HEK293 (cell line): ENCODE measurements around the gene UBE2F.

ENCODE experiments used
- CTCF ChIA-PET: fragments of 350-600 bp; formaldehyde crosslinking; extraction: SDS; loops from one replicate; lab custom pipeline; 2021; ENCODE audit warnings: antibody characterized with exemption; lab: Yijun Ruan, JAX
- POLR2A ChIA-PET: fragments of 300-600 bp; formaldehyde crosslinking; extraction: SDS; loops from one replicate; lab custom pipeline; 2020; ENCODE audit warnings: antibody characterized with exemption, inconsistent platforms; lab: Yijun Ruan, JAX
- H3K27ac ChIP-seq: fragments of 200-500 bp; sonication (Bioruptor generic); 2 replicates; pipeline ENCODE4 v1.5.1; 2014; ENCODE audit warnings: low read depth, low read length, control low read depth, inconsistent platforms; ENCODE audit errors: extremely low read depth
- H3K36me3 ChIP-seq, 2 experiments: fragments of 200-500 bp in 1 of 2; sonication (Bioruptor generic) in 1 of 2; 1 replicate in 1 of 2; 2 replicates in 1 of 2; pipeline ENCODE4 v1.5.1; 2014 to 2017; ENCODE audit warnings: inconsistent platforms in 2 of 2, low read length in 2 of 2; ENCODE audit not compliant: control insufficient read depth in 2 of 2, insufficient read depth in 1 of 2
- H3K4me1 ChIP-seq: fragments of 200-500 bp; sonication (Bioruptor generic); 2 replicates; pipeline ENCODE4 v1.5.1; 2014; ENCODE audit warnings: mild to moderate bottlenecking, low read length, inconsistent platforms; ENCODE audit not compliant: control insufficient read depth, insufficient read depth
- H3K4me3 ChIP-seq: 2 replicates; pipeline ENCODE4 v1.5.1; 2011; ENCODE audit warnings: low read depth, mild to moderate bottlenecking, control low read depth, low read length, moderate library complexity
- H3K9me3 ChIP-seq: fragments of 200-500 bp; sonication (Bioruptor generic); 2 replicates; pipeline ENCODE4 v1.5.1; 2014; ENCODE audit warnings: low read depth, low read length, inconsistent platforms; ENCODE audit not compliant: control insufficient read depth, insufficient read depth
- AEBP2 ChIP-seq: fragments of 450-650 bp; formaldehyde crosslinking; IDR thresholded peaks from 2 replicates; pipeline ENCODE4 v1.5.1; 2016; ENCODE audit warnings: missing biosample characterization, missing genetic modification characterization, borderline replicate concordance
- CTCF ChIP-seq: fragments of 450-650 bp; formaldehyde crosslinking; IDR thresholded peaks from 2 replicates; pipeline ENCODE4 v1.5.1; 2016; ENCODE audit warnings: missing biosample characterization, missing genetic modification characterization
- HOXD13 ChIP-seq: sonication (generic); formaldehyde crosslinking; IDR thresholded peaks from 2 replicates; pipeline ENCODE4 v1.8.0; 2022; ENCODE audit warnings: missing genetic modification reagents, borderline replicate concordance
- KLF10 ChIP-seq: fragments of 450-650 bp; IDR thresholded peaks from 2 replicates; pipeline ENCODE4 v1.5.1; 2018; ENCODE audit warnings: missing biosample characterization, mild to moderate bottlenecking, missing genetic modification characterization
- KLF17 ChIP-seq: fragments of 450-650 bp; formaldehyde crosslinking; IDR thresholded peaks from 2 replicates; pipeline ENCODE4 v1.5.1; 2016; ENCODE audit warnings: missing biosample characterization, missing genetic modification characterization
- PBX3 ChIP-seq: sonication (generic); formaldehyde crosslinking; IDR thresholded peaks from 2 replicates; pipeline ENCODE4 v1.8.1; 2022; ENCODE audit warnings: mild to moderate bottlenecking, moderate library complexity, missing genetic modification reagents
- PRDM1 ChIP-seq: fragments of 450-650 bp; formaldehyde crosslinking; IDR thresholded peaks from 2 replicates; pipeline ENCODE4; 2016; ENCODE audit warnings: missing biosample characterization, missing genetic modification characterization
- TSHZ1 ChIP-seq: fragments of 450-650 bp; formaldehyde crosslinking; IDR thresholded peaks from 2 replicates; pipeline ENCODE4 v1.5.1; 2016; ENCODE audit warnings: missing biosample characterization, missing genetic modification characterization, borderline replicate concordance
- ZNF18 ChIP-seq: fragments of 450-650 bp; formaldehyde crosslinking; IDR thresholded peaks from 2 replicates; pipeline ENCODE4 v1.5.1; 2016; ENCODE audit warnings: missing biosample characterization, missing genetic modification characterization
- ZNF211 ChIP-seq: fragments of 450-650 bp; formaldehyde crosslinking; IDR thresholded peaks from 2 replicates; pipeline ENCODE4 v1.5.1; 2016; ENCODE audit warnings: low read depth, missing biosample characterization, missing genetic modification characterization
- ZNF398 ChIP-seq: fragments of 450-650 bp; formaldehyde crosslinking; IDR thresholded peaks from 2 replicates; pipeline ENCODE4 v1.5.1; 2017; ENCODE audit warnings: missing biosample characterization, missing genetic modification characterization
- ZNF426 ChIP-seq: fragments of 450-650 bp; formaldehyde crosslinking; IDR thresholded peaks from 2 replicates; pipeline ENCODE4 v1.5.1; 2017; ENCODE audit warnings: missing biosample characterization, missing genetic modification characterization, mild to moderate bottlenecking, inconsistent platforms, moderate library complexity
- ZNF549 ChIP-seq: fragments of 450-650 bp; IDR thresholded peaks from 2 replicates; pipeline ENCODE4 v1.5.1; 2018; ENCODE audit warnings: missing biosample characterization, missing genetic modification characterization, mild to moderate bottlenecking, inconsistent platforms, moderate library complexity
- ZNF561 ChIP-seq: fragments of 450-650 bp; IDR thresholded peaks from 2 replicates; pipeline ENCODE4 v1.5.1; 2018; ENCODE audit warnings: missing biosample characterization, missing genetic modification characterization, borderline replicate concordance
- ZNF596 ChIP-seq: fragments of 450-650 bp; IDR thresholded peaks from 2 replicates; pipeline ENCODE4 v1.5.0; 2018; ENCODE audit warnings: missing biosample characterization, mild to moderate bottlenecking, missing genetic modification characterization, moderate library complexity
- ZNF624 ChIP-seq: fragments of 450-650 bp; formaldehyde crosslinking; IDR thresholded peaks from 2 replicates; pipeline ENCODE4 v1.5.1; 2017; ENCODE audit warnings: missing biosample characterization, missing genetic modification characterization
- ZNF660 ChIP-seq: fragments of 450-650 bp; IDR thresholded peaks from 2 replicates; pipeline ENCODE4 v1.5.1; 2018; ENCODE audit warnings: missing biosample characterization, mild to moderate bottlenecking, missing genetic modification characterization
- ZNF704 ChIP-seq: fragments of 450-650 bp; formaldehyde crosslinking; IDR thresholded peaks from 2 replicates; pipeline ENCODE4 v1.5.1; 2016; ENCODE audit warnings: missing biosample characterization, missing genetic modification characterization
- ZNF837 ChIP-seq: fragments of 450-650 bp; formaldehyde crosslinking; IDR thresholded peaks from 2 replicates; pipeline ENCODE4 v1.5.1; 2016; ENCODE audit warnings: missing biosample characterization, missing genetic modification characterization
- ZSCAN5A ChIP-seq: fragments of 450-650 bp; formaldehyde crosslinking; IDR thresholded peaks from 2 replicates; pipeline ENCODE4 v1.5.1; 2016; ENCODE audit warnings: missing biosample characterization, missing genetic modification characterization

The UBE2F gene

GRCh38 chr2:238031751-238032150, 64.9 kb downstream of the UBE2F start (continued):
- no peak for TF ChIP-seq AEBP2 (tag by site-specific recombination)
- TF ChIP-seq ZNF561 = no peak
- TF ChIP-seq ZNF660 = no peak
- no peak for TF ChIP-seq PBX3 (CRISPR knock-in tag)
- TF ChIP-seq, all 188 proteins: peak for 0

- Histone ChIP-seq H3K27ac (no peak overlapping the region), H3K4me1 (no peaks in the 10 kb centered on the region), H3K36me3 (peaks cover 0 to 67% of the 10 kb centered on the region in 2 experiments; a peak in 2 of 3 replicates), H3K9me3 (no peaks in the 10 kb centered on the region), H3K4me3 (no peak overlapping the region)
- CTCF ChIA-PET = interaction anchor here (0.5 kb wide), 2 partner anchors 114 to 439 kb away, joined by 3 to 7 read pairs; no protein-coding TSS in a partner anchor
- POLR2A ChIA-PET = no interaction called here
- no peak for TF ChIP-seq CTCF (tag by site-specific recombination)
- no peak for TF ChIP-seq ZNF18 (tag by site-specific recombination)
- no peak for TF ChIP-seq ZNF596
- TF ChIP-seq ZNF624 (tag by site-specific recombination) = no peak
- no peak for TF ChIP-seq ZNF837
- no peak for TF ChIP-seq ZNF426 (tag by site-specific recombination)
- TF ChIP-seq ZNF549 (tag by site-specific recombination) = no peak
- no peak for TF ChIP-seq ZNF704 (tag by site-specific recombination)
- TF ChIP-seq ZSCAN5A (tag by site-specific recombination) = no peak
- no peak for TF ChIP-seq ZNF398 (tag by site-specific recombination)
- no peak for TF ChIP-seq KLF10 (tag by site-specific recombination)
- TF ChIP-seq ZNF211 (tag by site-specific recombination) = no peak
- no peak for TF ChIP-seq KLF17 (tag by site-specific recombination)
- no peak for TF ChIP-seq HOXD13 (CRISPR knock-in tag)
- no peak for TF ChIP-seq TSHZ1 (tag by site-specific recombination)
- TF ChIP-seq PRDM1 (tag by site-specific recombination) = no peak
These were observed 66.0 kb downstream of the UBE2F start for GRCh38 chr2:238032755-238033337.
